Measurements from ENCODE around the gene COL26A1. TPM values are rescaled to one million over a fixed set of nuclear protein-coding genes. Genes with fewer than 3 reads are reported as not detected.

The COL26A1 gene
- total RNA-seq, 1 experiment from 2014 or later = 42.6 TPM

GRCh38 chr7:101580596-101580995, 217.9 kb downstream of the COL26A1 start:
- peaks cover 6 to 14% (median 8%) of the 10 kb centered on the region in 3 experiments for H3K36me3 Mint-ChIP-seq (ENCODE audit: insufficient read depth in 1 of 3, low read depth in 3 of 3)
- no peak overlapping the region for H2BK120ac ChIP-seq (ENCODE audit: low read depth, low read length, poor library complexity, severe bottlenecking)
- peaks cover 8 to 16% of the 10 kb centered on the region in 2 experiments for H3K9me3 Mint-ChIP-seq
- no peak overlapping the region for H2AK5ac ChIP-seq (ENCODE audit: insufficient read length, low read length)
- no peaks in the 10 kb centered on the region for H3K27me3 ChIP-seq (ENCODE audit: insufficient read depth, low read length)
- no peaks in the 10 kb centered on the region for H3K23me2 ChIP-seq (ENCODE audit: insufficient read length, low read depth, low read length, poor library complexity, severe bottlenecking)
- H2BK15ac ChIP-seq (ENCODE audit: low read depth, low read length) = no peak overlapping the region
- H4K91ac ChIP-seq (ENCODE audit: insufficient read length, low read depth, low read length) = no peak overlapping the region
- TF ChIP-seq, protein P1, sequence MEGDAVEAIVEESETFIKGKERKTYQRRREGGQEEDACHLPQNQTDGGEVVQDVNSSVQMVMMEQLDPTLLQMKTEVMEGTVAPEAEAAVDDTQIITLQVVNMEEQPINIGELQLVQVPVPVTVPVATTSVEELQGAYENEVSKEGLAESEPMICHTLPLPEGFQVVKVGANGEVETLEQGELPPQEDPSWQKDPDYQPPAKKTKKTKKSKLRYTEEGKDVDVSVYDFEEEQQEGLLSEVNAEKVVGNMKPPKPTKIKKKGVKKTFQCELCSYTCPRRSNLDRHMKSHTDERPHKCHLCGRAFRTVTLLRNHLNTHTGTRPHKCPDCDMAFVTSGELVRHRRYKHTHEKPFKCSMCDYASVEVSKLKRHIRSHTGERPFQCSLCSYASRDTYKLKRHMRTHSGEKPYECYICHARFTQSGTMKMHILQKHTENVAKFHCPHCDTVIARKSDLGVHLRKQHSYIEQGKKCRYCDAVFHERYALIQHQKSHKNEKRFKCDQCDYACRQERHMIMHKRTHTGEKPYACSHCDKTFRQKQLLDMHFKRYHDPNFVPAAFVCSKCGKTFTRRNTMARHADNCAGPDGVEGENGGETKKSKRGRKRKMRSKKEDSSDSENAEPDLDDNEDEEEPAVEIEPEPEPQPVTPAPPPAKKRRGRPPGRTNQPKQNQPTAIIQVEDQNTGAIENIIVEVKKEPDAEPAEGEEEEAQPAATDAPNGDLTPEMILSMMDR (conservative IDR thresholded peaks at IDR 0.05) = no peak
- no peak overlapping the region for H3K4me3 Mint-ChIP-seq
- no peak overlapping the region for H3K23ac ChIP-seq (ENCODE audit: insufficient read length, low read depth, low read length)
- H3K4me1 ChIP-seq (ENCODE audit: insufficient read depth, low read length) = no peaks in the 10 kb centered on the region
- H3K9ac ChIP-seq (ENCODE audit: extremely low read depth, insufficient read length, low read length) = no peak overlapping the region
- H3K79me2 ChIP-seq (ENCODE audit: insufficient read depth, low read length) = no peaks in the 10 kb centered on the region
- no peak overlapping the region for H4K8ac ChIP-seq (replicated peaks; ENCODE audit: insufficient read length, low read depth, low read length)
- no peak overlapping the region for H4K5ac ChIP-seq (ENCODE audit: insufficient read length, low read depth, low read length)
- no peak overlapping the region for H3K4ac ChIP-seq (ENCODE audit: low read depth, low read length)
- H3K9me3 ChIP-seq (ENCODE audit: control insufficient read depth, low read depth, low read length) = peaks cover 10% of the 10 kb centered on the region
- H3T11ph ChIP-seq (ENCODE audit: low read length) = no peak overlapping the region
- H3K4me1 Mint-ChIP-seq = peaks cover 14 to 20% of the 10 kb centered on the region in 2 experiments
- H3K14ac ChIP-seq (ENCODE audit: insufficient read depth, low read length) = no peak overlapping the region
- H3K56ac ChIP-seq (ENCODE audit: insufficient read length, low read depth, low read length) = no peak overlapping the region
- no peaks in the 10 kb centered on the region for H3K79me1 ChIP-seq (ENCODE audit: insufficient read depth, low read depth, low read length, poor library complexity, severe bottlenecking)
- no peak overlapping the region for H3K4me2 ChIP-seq (ENCODE audit: insufficient read depth, insufficient read length, low read length)
- peaks cover 8% of the 10 kb centered on the region for H3K27me3 Mint-ChIP-seq (ENCODE audit: low read depth)
- no peak overlapping the region for H3K27ac Mint-ChIP-seq
- H3K27ac ChIP-seq (ENCODE audit: insufficient read length, low read depth, low read length) = no peak overlapping the region
- no peak overlapping the region for H2BK12ac ChIP-seq (ENCODE audit: insufficient read length, low read depth, low read length)
- WGBS (ENCODE audit: extremely low coverage, insufficient read length, low lambda C conversion rate) = no CpG with 5 or more reads among the region's 7 CpGs
- no peaks in the 10 kb centered on the region for H4K20me1 ChIP-seq (ENCODE audit: control insufficient read depth, insufficient read depth, insufficient read length)
- H2BK5ac ChIP-seq (ENCODE audit: insufficient read length, low read length) = no peak overlapping the region
- no peak overlapping the region for H3K18ac ChIP-seq (ENCODE audit: insufficient read length, low read depth, low read length)
- H2BK20ac ChIP-seq (ENCODE audit: low read depth, low read length, poor library complexity, severe bottlenecking) = no peak overlapping the region
- no peak overlapping the region for H2AFZ ChIP-seq (ENCODE audit: low read length)
- DNase-seq = peak; percentile 12
